Peyer's patch (tissue), 4 donors: ENCODE data around the gene SOBP. TPM values are rescaled to one million over a fixed set of nuclear protein-coding genes. Genes with fewer than 3 reads are reported as not detected.

Experiments used
- DNase-seq, 3 donors: peaks; one replicate each; pipeline ENCODE4 v3.0.0-alpha.2; 2017 to 2019
- H3K27ac ChIP-seq, 4 donors: fragments of 200-600 bp; sonication (generic); one replicate each; pipeline ENCODE4 v1.5.1; 2016 to 2019
- H3K27me3 ChIP-seq, 2 donors: fragments of 200-600 bp; sonication (generic); one replicate each; pipeline ENCODE4 v1.5.1; 2019
- H3K36me3 ChIP-seq, 3 donors: fragments of 200-600 bp; sonication (generic); one replicate each; pipeline ENCODE4 v1.5.1; 2016 to 2019
- H3K4me1 ChIP-seq, 4 donors: fragments of 200-600 bp; sonication (generic); one replicate each; pipeline ENCODE4 v1.5.1; 2016 to 2019
- H3K4me3 ChIP-seq, 4 donors: fragments of 200-600 bp; sonication (generic); 1 replicate in 3 of 4; 2 replicates in 1 of 4; pipeline ENCODE4 v1.5.1; 2016 to 2019; ENCODE audit warnings: mild to moderate bottlenecking in 1 of 4
- H3K9me3 ChIP-seq, 4 donors: fragments of 200-600 bp; sonication (generic); one replicate each; pipeline ENCODE4 v1.5.1; 2016 to 2019; ENCODE audit warnings: mild to moderate bottlenecking in 1 of 4
- POLR2A ChIP-seq, 2 donors: fragments of 450-650 bp; IDR thresholded peaks; one replicate each; pipeline ENCODE4 v1.5.1; 2017; ENCODE audit warnings: antibody characterized with exemption in 2 of 2, mild to moderate bottlenecking in 2 of 2, moderate library complexity in 2 of 2
- total RNA-seq, 4 donors: library from RNA; depleted of rRNA; stranded (reverse); fragments of >200 nt; gene quantifications; one replicate each; pipeline ENCODE4 v1.1.0, GENCODE V29; 2016
- TF ChIP-seq, protein P1 (sequence below), 6 experiments: fragments of 450-650 bp in 4 of 6; fragments of 200-600 bp in 2 of 6; sonication (generic) in 1 of 6; IDR thresholded peaks; one replicate each; pipeline ENCODE4 v1.5.1; 2017 to 2019; ENCODE audit warnings: antibody characterized with exemption in 6 of 6, mild to moderate bottlenecking in 3 of 6, moderate library complexity in 1 of 6

The SOBP gene
- total RNA-seq, 4 donors from 2014 or later: 0.35 to 13.2 (median 1.8) TPM

- Histone ChIP-seq H3K4me1 (peaks cover 0 to 12% (median 5%) of the 10 kb centered on the region in 4 donors), H3K36me3 (no peaks in the 10 kb centered on the region), H3K4me3 (no peak overlapping the region), H3K9me3 (no peaks in the 10 kb centered on the region), H3K27ac (no peak overlapping the region), H3K27me3 (no peaks in the 10 kb centered on the region)
- DNase-seq: no peak
- no peak for TF ChIP-seq POLR2A (IDR thresholded peaks at IDR 0.05)
- TF ChIP-seq, protein P1, sequence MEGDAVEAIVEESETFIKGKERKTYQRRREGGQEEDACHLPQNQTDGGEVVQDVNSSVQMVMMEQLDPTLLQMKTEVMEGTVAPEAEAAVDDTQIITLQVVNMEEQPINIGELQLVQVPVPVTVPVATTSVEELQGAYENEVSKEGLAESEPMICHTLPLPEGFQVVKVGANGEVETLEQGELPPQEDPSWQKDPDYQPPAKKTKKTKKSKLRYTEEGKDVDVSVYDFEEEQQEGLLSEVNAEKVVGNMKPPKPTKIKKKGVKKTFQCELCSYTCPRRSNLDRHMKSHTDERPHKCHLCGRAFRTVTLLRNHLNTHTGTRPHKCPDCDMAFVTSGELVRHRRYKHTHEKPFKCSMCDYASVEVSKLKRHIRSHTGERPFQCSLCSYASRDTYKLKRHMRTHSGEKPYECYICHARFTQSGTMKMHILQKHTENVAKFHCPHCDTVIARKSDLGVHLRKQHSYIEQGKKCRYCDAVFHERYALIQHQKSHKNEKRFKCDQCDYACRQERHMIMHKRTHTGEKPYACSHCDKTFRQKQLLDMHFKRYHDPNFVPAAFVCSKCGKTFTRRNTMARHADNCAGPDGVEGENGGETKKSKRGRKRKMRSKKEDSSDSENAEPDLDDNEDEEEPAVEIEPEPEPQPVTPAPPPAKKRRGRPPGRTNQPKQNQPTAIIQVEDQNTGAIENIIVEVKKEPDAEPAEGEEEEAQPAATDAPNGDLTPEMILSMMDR (IDR thresholded peaks at IDR 0.05): no peak
Observed at GRCh38 chr6:107653183-107653580, 163.3 kb downstream of the SOBP start.

DNA sequence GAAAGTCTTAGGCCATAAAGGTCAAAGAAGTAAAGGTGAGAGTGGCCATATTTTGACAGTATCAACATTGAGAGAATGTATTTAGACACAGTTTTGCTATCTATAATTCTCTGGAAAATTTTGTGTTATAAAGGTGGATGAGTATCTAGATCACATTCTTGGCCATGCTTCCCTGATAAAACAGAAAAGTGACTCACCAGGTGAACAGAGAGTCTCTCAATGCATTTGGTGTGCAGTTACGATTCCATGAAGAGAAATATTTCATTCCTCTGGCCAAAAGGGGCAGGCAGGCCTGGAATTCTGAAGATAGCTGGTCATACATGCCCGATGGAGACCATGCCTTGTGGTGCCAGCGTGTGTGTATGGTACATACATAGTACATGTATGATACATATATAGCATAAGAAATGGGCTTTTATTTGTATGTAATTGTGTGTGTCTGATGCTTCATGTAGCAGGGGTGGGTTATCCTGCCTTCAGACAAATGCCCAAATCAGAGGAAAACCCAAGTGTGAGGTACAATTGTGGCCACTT is 164.0 kb downstream of the SOBP start:
- DNase-seq: no peak
- H3K4me1 ChIP-seq: peaks cover 0 to 12% (median 7%) of the 10 kb centered on the region in 4 donors
- H3K27ac ChIP-seq: no peak overlapping the region
- TF ChIP-seq, protein P1 (IDR thresholded peaks at IDR 0.05): no peak
- TF ChIP-seq POLR2A (IDR thresholded peaks at IDR 0.05): no peak
- H3K36me3 ChIP-seq: no peaks in the 10 kb centered on the region
- no peak overlapping the region for H3K4me3 ChIP-seq
- H3K27me3 ChIP-seq: no peaks in the 10 kb centered on the region
- H3K9me3 ChIP-seq: no peaks in the 10 kb centered on the region

DNA sequence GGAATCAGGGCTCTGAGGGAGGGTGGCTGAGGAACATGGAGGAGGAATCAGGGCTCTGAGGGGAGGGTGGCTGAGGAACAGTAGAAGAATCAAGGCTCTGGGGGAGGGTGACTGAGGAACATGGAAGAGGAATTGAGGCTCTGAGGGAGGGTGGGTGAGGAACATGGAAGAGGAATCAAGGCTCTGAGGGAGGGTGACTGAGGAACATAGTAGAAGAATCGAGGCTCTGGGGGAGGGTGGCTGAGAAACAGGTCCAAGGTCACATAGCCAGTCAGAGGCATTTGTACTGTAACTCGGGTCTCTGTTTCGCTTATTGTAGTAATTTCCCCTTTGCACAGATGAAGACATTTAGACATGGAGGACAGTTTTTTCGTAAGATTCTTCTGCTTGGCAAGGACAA is 164.8 kb downstream of the SOBP start:
- H3K9me3 ChIP-seq: no peaks in the 10 kb centered on the region
- peaks cover 0 to 12% (median 7%) of the 10 kb centered on the region in 4 donors for H3K4me1 ChIP-seq
- H3K27me3 ChIP-seq: no peaks in the 10 kb centered on the region
- no peaks in the 10 kb centered on the region for H3K36me3 ChIP-seq
- DNase-seq: no peak
- H3K27ac ChIP-seq: no peak overlapping the region
- H3K4me3 ChIP-seq: no peak overlapping the region
- TF ChIP-seq POLR2A (IDR thresholded peaks at IDR 0.05): no peak
- TF ChIP-seq, protein P1 (IDR thresholded peaks at IDR 0.05): no peak

DNA sequence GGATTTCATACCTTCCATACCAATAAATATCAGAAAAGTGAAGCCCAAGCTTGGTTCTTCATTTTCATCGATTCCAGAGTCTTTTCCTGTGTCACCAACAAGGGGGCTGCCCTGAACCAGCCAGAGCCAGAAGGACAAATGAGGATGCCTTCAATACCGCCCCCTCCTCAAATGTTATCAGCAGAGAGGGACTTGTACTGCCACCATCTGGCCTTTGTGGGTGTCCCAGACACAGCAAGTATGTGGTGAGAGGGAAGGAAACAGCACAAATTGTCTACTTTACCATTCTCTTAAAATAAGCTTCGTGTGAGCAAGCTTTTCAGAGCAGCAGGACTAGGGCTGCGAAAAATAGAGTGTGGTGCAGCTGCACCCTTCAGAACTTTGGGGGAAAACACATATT is 165.3 kb downstream of the SOBP start:
- DNase-seq: no peak
- TF ChIP-seq POLR2A (IDR thresholded peaks at IDR 0.05): no peak
- TF ChIP-seq, protein P1 (IDR thresholded peaks at IDR 0.05): peak in 3 of 6 experiments; percentile 20 to 35 (median 25)
- H3K9me3 ChIP-seq: no peaks in the 10 kb centered on the region
- peaks cover 0 to 12% (median 7%) of the 10 kb centered on the region in 4 donors for H3K4me1 ChIP-seq
- H3K27ac ChIP-seq: no peak overlapping the region
- H3K4me3 ChIP-seq: no peak overlapping the region
- H3K27me3 ChIP-seq: no peaks in the 10 kb centered on the region
- H3K36me3 ChIP-seq: no peaks in the 10 kb centered on the region

DNA sequence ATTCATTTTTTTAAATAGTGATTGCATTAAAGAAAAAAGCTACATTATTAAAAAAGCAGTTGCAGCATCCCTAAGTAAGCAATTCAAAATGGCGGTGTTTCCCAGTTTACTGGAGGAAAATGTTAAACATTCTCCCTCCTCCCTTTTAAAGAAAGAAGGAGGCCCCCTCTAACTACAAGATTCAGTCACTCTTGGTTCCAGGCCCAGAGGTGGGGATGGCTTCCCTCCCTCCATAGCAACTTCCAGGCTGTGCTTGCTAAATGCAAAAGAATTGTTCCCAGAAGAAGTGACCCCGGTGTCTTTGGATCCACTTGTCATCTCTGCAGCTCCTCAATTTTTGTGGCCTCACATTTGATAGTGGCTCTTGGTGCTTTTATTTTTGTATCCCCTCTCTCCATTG is 165.9 kb downstream of the SOBP start:
- H3K36me3 ChIP-seq: no peaks in the 10 kb centered on the region
- DNase-seq: no peak
- peaks cover 0 to 12% (median 7%) of the 10 kb centered on the region in 4 donors for H3K4me1 ChIP-seq
- no peak overlapping the region for H3K27ac ChIP-seq
- TF ChIP-seq, protein P1 (IDR thresholded peaks at IDR 0.05): no peak
- no peak for TF ChIP-seq POLR2A (IDR thresholded peaks at IDR 0.05)
- H3K4me3 ChIP-seq: no peak overlapping the region
- H3K27me3 ChIP-seq: no peaks in the 10 kb centered on the region
- H3K9me3 ChIP-seq: no peaks in the 10 kb centered on the region

GRCh38 chr6:107656401-107656800 is 166.5 kb downstream of the SOBP start:
- TF ChIP-seq POLR2A (IDR thresholded peaks at IDR 0.05): no peak
- TF ChIP-seq, protein P1 (IDR thresholded peaks at IDR 0.05): no peak
- Histone ChIP-seq H3K4me1 (peaks cover 0 to 12% (median 7%) of the 10 kb centered on the region in 4 donors), H3K27ac (peak overlapping the region in 1 of 4 donors; percentile 79), H3K4me3 (no peak overlapping the region), H3K27me3 (no peaks in the 10 kb centered on the region), H3K36me3 (no peaks in the 10 kb centered on the region), H3K9me3 (no peaks in the 10 kb centered on the region)
- no peak for DNase-seq
